PC-3 (cell line): ENCODE measurements around the gene ESPNL.

Source experiments
- CTCF ChIP-seq: fragments of 300-600 bp; sonication (generic); conservative IDR thresholded peaks from 2 replicates; pipeline ENCODE4 v1.5.1; 2017; ENCODE audit warnings: antibody characterized with exemption, low read depth, mild to moderate bottlenecking, low read length
- EZH2 ChIP-seq: fragments of 300-600 bp; sonication (generic); IDR thresholded peaks from one replicate; pipeline ENCODE4 v1.6.1; 2017; ENCODE audit warnings: antibody characterized with exemption, mild to moderate bottlenecking, low read length; ENCODE audit not compliant: unreplicated experiment
- EZH2phosphoT487 ChIP-seq: fragments of 300-600 bp; sonication (generic); IDR thresholded peaks from 2 replicates; pipeline ENCODE4 v1.6.1; 2018; ENCODE audit warnings: mild to moderate bottlenecking, antibody characterized with exemption, low read length, borderline replicate concordance

- no peak for TF ChIP-seq CTCF
- no peak for TF ChIP-seq EZH2
- TF ChIP-seq EZH2phosphoT487, result no peak
Measured at GRCh38 chr2:238090887-238091286, 9.3 kb upstream of the ESPNL start.
